Measurements from ENCODE around the gene RCOR1.
"Not testable (repeated sequence)": the region's sequence is repeated elsewhere in the genome, so short reads cannot be mapped to it uniquely, and the experiment has no call there.

The RCOR1 gene

GRCh38 chr14:102573591-102574046 is 18.8 kb upstream of the RCOR1 start:
- no peak for FAIRE-seq
- no peak for DNase-seq (ENCODE audit: insufficient read length, low spot score)
- TF ChIP-seq CTCF (IDR thresholded peaks at IDR 0.05; ENCODE audit: insufficient read depth, missing control alignments): no peak

GRCh38 chr14:102574281-102575159 is 17.9 kb upstream of the RCOR1 start:
- no peak for TF ChIP-seq CTCF (IDR thresholded peaks at IDR 0.05; ENCODE audit: insufficient read depth, missing control alignments)
- DNase-seq (ENCODE audit: insufficient read length, low spot score) (no peak), FAIRE-seq (no peak)

GRCh38 chr14:102575160-102575845 is 17.1 kb upstream of the RCOR1 start:
- TF ChIP-seq CTCF (IDR thresholded peaks at IDR 0.05; ENCODE audit: insufficient read depth, missing control alignments): no peak
- FAIRE-seq (no peak), DNase-seq (ENCODE audit: insufficient read length, low spot score) (no peak)

GRCh38 chr14:102575846-102576428 is 16.5 kb upstream of the RCOR1 start:
- not testable (repeated sequence) for FAIRE-seq; DNase-seq (ENCODE audit: insufficient read length, low spot score)

- DNase-seq (ENCODE audit: insufficient read length, low spot score) (no peak), FAIRE-seq (no peak)
- no peak for TF ChIP-seq CTCF (IDR thresholded peaks at IDR 0.05; ENCODE audit: insufficient read depth, missing control alignments)
Observed at GRCh38 chr14:102578821-102579220, 13.6 kb upstream of the RCOR1 start.

GRCh38 chr14:102579696-102580549 is 12.5 kb upstream of the RCOR1 start:
- no peak for TF ChIP-seq CTCF (IDR thresholded peaks at IDR 0.05; ENCODE audit: insufficient read depth, missing control alignments)
- DNase-seq (ENCODE audit: insufficient read length, low spot score) (no peak), FAIRE-seq (no peak)
